ENCODE data around the gene TMEM222.
A peak's percentile ranks its signal among the peaks of the same experiment; 100 is the strongest.

The TMEM222 gene

DNA sequence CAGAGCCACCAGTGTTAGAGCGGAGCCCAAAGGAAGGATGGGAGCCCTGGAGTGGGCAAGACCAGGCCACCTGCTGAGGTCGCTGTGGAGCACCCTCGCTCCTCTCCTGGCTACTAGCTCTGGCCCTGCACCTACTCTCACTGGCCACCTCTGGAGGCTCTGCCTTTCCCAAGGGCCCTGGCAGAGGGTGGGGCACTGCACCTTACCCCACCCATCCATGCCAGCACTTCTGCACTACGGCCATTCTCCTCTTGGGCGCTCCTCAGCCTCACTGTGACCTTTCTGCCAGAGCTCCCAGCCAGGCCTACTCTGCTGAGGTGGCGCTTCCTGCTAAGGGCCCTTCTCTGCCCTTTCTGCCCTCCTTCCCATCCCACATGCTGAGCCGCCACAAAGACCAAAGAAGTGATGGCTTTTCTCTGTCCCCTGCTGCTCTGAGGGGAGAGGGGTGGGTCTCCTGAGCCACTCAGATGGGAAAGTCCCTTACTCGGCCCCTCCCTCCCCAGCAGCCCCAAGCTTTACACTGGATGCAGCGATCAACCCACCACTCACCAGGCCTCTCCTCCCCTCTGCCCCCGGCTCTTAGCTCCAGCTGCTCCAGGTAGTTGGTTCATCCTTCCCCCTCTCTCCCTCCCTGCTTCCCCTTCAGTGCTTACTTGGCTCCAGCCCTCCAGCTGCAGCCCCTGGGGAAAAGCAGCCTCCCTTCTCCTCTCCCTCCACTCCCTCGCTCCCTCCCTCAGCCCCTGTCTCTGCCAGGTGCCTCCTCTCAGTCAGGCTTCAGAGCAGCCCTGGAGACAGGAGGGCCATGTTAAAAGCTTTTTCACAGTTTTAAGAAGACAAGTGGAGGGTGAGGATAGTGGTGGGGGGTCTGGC lies 14.8 kb upstream of the TMEM222 start:
- DNase-seq: no peak

DNA sequence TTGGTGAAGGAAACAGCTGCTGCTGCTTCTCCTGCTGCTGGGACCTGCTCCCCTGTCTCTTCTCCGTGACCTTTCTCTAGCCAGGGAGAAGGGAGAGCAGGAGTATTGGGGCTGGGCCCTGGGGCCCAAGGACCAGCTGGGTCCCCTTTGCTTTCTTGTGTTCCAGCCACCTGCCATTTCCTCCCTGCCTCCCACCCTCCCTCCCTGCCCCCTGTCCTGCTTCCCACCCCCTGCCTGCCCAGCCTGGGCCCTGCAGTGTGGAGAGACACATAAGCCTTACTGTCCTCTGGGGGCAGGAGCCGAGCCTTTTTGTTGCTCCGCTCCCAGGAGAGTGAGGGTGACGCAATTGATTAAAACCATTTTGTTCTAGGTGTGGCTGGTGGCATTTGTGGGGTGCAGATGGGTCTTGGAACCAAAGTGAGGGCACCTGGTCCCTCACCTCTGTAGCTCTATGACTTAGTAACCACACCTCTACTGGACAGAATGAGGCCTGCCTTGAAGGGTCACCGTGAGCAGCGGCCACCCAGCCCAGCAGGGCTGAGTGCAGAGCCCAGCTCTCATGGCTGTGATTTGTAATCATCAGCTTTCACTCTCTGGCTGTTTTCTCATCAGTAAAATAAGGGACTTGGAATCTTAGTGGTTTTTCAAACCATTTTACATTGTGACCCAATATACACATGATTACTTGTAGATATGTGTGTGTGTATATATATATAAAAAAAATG lies 13.9 kb upstream of the TMEM222 start:
- DNase-seq: no peak

DNA sequence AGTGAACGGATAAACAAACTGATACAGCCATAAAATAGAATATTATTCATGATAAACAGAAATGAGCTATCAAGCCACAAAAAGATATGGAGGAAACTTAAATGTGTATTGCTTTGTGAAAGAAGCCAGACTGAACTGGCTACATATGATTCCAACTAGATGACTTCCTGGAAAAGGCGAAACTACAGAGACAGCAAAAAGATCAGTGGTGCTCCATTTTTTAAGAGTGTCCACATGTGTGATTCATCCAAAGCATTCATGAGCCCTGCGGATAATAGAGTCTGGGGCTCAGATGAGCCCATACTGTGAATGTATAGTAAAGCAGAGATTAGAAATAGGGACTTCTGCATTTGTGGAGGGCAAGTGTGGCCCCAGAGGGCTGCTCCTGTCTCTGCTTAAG lies 7.8 kb upstream of the TMEM222 start:
- DNase-seq: no peak

DNA sequence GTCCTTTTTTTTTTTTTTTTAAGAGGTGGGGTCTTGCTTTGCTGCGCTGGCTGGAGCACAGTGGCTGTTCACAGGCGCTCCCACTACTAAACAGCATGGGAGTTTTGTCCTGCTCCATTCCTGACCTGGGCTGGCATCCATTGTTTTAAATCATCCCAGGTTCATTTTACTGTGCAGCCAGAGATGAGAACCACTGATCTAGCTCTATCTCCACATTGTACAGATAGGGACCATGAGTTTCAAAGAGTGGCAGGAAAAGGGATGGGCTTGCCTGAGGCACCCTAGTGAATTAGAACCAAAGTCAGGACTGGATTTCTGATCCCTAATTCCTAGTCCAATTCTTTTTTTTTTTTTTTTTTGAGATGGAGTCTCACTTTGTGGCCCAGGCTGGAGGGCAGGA lies 7.2 kb upstream of the TMEM222 start:
- DNase-seq: no peak

DNA sequence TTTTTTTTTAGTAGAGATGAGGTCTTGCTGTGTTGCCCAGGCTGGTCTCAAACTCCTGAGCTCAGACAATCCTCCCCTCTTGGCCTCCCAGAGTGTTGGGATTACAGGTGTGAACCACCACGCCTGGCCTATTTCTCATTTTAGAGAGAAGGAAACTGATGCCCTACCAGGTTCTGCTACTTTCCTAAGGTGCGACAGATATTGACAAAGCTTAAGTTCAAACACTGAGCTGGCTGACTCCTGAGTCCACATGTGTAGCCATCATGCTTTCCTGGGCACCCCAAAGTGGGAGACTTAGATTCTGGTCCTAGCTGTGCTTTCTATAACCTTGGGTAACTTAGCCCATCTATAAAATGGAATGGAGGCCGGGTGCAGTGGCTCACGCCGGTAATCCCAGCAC lies 5.1 kb upstream of the TMEM222 start:
- DNase-seq: no peak

DNA sequence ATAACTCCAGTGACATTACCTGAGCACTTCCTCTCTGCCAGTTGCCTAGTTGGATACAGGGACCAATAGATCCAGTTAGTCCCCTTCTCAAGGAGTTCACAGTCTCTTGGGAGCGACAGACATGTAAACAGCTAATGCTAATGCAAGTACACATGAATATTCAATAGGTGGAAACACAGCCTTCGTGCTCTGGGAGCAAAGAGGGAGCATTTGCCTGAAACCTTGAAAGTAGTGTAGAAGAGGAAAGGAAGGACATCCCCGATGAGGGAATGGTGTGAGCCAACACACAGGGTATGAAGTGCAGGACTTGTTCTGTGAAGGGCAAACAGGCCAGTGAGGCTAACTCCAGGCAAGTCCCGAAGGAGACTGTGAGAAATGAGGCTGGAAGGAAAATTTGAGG lies 3.8 kb upstream of the TMEM222 start:
- DNase-seq: no peak

DNA sequence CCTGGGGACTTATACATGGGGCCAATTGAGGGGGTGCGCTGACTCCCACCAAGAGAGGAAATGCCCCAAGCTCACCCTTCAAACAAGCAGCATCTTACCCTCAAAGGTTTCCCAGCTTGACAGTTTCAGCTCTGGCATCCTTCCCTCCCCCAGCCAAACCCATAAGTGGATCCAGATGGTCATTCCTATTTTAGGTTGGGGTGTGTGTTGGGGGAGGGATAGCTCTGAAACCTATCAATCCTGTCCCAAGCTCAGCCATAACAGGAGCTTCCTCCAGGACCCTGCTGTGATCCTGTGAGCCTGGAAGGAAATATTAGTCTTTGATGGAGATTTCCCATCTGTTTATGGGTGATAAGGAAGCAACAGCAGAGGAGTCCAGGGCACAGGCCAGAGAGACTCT lies 3.4 kb upstream of the TMEM222 start:
- no peak for DNase-seq

DNA sequence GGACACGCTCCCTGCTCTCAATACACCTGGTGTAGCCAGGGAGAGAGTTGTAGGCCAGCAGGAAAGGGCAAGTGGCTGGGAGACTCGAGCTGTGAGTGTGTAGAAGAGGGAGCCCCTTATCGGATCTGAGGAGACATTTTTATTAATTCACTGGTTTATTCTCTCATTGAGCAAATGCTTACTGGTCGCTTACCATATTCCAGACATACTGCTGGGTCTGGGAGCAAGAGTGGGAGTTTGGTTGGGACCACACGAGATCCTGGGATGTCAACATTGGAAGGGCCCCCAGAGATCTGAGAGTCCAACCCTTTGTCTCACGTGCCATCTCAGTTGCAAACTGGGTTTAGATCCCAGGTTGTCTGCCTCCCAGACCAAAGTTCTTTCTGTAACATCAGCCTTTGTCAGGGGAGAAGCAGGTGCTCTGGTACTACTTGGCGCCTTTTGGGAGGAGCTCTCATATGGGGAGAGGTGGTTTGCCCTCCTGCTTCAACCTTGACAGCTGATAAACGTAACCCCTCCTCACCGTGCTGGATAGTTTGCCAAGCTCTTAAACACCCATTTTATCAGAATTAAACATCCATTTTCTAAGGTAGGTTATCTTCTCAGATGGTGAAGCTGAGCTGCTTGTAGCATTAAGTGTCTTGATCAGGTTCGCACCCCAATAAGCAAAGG lies 742 bp downstream of the TMEM222 start:
- no peak for DNase-seq

DNA sequence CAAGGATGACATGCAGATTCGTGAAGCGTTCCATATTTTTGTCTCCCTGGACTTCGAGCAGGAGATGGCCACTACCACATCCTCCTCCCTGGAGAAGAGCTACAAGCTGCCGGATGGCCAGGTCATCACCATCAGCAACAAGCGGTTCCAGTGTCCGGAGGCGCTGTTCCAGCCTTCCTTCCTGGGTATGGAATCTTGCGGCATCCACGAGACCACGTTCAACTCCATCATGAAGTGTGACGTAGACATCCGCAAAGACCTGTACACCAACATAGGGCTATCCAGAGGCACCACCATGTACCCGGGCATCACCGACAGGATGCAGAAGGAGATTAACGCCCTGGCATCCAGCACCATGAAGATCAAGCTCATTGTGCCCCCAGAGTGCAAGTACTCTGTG lies 3.3 kb downstream of the TMEM222 start:
- no peak for DNase-seq

DNA sequence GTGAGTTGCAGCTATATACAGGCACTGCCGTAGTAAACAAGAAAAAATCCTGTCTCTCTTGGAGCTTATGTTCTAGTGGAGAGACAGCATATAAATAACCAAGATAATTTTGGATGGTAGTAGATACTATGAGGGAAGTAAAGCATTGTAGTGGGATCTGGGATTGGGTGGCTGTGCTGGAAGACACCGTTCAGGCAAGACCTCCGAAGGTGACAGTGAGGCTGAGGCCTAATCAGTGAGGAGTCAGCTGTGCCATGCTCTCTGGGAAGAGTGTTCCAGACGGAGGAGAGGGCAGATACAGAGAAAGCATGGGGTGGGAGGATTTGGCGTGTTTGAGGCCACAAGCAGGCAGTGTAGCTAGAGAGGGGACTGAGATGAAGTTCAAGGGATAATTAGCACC lies 6.0 kb downstream of the TMEM222 start:
- no peak for DNase-seq

DNA sequence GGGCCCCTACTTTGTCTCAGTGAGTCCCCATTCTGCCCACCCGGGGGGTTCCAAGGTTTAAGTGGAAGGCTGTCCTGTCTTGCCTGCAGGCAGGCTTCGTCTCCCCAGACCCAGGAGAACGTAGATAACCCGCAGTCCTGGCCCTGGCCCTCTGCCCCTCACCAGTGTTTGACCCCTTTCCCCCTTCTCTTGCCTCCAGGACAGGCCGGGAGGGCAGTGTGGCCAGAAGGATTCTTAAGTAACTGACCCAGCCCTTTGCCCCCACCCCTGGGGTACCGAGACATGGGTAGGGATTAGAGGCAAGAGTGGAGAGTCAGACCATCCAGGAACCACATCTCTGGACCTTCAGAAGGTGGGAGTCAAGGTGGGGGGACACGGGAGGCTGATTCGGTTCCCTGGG lies 8.8 kb downstream of the TMEM222 start:
- DNase-seq: no peak

DNA sequence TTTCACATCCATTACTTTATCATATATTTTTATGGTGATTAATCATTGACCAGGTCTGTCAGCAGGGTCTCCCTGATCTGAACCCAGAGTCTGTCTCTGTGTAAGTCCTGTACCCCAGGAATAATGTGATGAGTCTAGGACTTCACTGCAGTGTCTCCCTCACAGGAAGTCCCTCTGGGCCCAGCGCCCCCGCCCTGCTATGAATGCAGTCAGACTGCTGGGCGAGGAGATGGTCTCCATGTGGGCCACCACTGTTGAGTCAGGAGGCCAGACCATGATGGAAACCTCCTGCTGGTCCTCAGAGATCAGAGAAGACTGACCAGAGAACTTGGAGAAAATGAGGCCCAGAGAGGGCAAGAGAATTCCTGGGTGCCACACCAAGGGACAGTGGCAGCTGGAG lies 9.5 kb downstream of the TMEM222 start:
- no peak for DNase-seq

DNA sequence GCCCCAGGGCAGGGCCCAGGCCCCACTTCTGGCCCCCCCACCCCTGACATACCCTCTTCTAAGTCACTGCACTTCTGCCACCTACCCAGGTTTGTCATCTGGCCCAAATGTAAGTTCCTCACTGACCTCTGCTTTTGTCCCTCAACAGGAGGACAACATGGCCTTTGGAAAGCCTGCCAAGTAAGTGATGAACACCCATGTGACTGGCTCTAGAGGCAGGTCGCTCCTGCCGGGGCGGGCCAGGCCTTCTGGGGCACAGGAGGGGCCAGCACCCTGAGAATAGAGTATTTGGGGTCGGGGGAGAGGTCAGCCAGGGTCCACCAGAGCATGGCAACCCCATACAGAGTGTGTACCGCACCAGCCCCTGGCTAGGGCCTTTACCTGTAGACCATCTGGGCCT lies 10.0 kb downstream of the TMEM222 start:
- no peak for DNase-seq

DNA sequence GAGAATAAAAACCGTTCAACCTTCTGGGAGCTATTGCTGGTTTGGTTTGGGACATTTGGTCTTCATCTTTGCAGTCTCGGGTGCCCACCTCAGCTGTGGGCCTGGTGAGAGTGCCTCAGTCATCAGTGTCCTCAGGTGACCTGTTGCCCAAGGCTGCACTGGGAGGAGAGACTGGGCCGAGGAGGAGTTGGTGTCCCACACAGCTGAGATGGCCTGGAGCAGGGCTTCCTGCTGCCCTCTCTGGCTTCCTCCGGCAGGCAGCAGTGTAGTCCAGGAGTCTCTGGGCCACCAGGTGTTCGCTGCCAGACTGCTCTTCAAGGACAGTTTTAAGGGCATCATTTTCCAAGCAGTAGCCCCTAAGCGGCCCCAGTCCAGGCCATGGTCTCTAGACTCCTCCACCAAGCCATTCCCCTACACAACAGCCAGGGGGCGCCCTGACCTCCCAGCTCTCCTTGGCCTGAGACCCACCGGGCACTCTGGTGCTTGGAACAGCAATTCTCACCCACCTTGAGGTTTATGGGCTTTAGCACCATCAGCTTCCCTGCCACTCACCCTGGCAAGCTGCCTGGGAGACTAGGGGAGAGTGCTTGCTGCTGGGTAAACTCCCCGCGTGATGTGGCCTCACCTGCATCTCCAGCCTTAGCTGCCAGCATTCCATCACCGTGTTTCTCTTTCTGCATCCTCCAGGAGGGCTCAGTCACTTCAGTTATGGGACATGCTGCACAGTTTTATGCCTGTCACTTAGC lies 10.7 kb downstream of the TMEM222 start:
- peak; percentile 6 to 28 for DNase-seq

DNA sequence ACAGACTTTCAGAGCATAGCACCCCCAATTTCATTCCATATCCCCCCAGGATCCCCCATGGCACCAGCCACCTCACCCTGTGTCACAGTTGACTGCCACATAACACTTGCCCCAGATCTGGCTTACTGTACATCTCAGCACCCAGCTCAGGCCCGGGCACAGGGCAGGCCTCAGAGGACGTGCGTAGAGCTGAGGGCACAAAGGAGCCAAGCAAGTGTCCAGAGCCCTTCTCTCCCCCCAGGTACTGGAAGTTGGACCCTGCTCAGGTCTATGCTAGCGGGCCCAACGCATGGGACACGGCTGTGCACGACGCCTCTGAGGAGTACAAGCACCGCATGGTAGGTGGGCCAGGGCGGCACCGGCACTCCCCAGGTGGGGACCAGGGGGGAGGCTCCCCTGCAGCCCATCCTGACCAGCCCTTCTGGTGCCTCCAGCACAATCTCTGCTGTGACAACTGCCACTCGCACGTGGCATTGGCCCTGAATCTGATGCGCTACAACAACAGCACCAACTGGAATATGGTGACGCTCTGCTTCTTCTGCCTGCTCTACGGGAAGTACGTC lies 11.8 kb downstream of the TMEM222 start:
- no peak for DNase-seq

DNA sequence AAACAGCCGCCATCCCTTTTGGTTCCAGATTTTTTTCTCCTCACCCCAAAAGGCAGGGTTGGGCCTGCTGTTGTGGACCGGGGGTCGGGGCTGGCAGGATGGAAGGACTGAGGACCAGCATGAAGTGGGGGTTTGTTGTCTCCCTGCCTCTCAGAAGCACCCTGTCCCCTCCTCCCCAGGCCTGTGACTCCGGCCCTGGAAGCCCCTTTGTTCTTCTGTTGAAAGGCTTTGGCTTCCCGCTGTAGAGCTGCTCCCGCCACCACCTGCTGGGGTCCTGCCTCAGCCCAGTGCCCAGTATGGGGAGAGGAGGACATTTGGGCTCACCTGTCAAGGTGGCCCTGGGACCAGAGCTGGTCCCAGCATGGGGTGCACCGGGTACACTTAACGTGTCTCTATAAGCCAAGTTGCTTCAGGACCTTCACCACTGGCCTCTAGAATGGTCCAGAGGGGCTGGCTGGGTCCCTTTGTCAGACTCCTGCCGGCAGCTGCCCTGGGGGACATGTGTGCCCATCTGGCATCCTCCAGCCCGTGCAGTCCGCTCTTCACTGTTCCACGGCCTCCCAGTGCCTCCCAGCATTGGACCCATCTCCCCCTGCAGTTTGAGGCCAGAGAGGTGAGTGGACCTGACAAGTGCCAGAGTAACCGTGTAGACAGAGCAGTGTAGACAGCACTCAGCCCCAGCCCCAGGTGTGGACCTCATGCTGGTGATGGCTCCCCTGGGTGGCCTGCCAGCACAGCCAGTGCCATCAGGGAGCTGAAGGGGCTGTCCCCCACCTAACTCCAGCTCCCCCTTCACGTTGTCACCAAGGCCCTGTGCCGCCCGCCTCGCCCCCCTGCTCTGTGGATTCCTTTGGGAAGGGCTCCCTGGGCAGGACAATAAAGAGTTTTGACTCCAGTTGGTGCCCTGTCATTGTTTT lies 13.8 kb downstream of the TMEM222 start:
- DNase-seq: no peak

DNA sequence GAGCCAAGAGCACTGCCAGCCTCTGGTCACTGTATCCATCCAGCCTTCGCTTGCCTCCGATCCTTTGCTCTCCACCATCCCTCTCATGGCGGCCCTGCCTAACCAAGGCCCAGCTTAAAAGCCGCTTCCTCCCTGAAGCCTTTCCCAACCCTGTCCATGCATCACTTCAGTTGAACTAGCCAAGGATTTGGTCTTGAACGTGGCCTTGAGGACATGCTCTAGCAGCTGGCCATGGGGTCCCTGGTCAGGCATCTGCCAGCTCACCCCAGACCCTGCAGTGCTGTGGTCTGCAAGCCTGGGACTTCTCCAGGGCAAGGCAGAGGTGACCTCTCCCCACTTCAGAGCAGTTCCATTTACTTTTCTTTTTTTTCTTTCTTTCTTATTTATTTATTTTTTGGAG lies 14.8 kb downstream of the TMEM222 start:
- no peak for DNase-seq

DNA sequence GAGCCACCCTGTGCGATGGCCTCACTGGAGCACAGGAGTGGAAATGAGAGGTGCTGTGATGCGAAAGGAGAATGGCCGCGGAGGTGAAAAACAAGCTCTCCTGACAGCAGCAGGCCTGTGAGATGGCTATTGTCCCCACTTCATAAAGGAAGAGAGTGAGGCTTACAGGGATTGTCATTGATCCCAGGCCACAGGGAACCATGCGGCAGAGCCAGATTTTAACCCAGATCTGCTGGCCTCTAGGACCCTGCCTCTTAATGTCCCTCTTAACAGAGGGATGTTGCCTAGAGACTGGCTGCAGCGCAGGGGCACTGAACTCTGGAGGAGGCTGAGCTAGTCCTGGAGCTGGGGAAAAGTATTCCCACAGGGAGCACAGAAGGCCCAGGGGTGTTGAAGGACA lies 16.8 kb downstream of the TMEM222 start:
- DNase-seq: no peak

DNA sequence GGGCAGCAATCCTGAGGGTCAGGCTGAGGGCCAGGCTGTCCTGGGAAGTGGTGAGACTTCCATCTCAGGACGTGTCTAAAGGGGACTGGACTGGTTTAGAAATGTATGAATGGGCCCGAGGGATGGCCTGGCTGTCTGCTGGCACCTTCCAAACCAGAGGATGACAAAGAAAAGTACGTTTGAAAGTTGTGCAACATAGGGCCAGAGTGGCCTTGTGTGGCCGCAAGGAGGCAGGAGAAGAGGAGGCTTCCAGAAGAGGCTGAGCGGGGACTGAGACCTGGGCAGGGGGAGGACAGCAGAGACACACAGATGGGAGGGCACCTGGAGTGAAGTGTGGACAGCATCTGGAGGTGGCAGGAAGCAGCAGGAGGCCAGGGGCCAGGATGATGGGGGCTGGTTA lies 17.2 kb downstream of the TMEM222 start:
- no peak for DNase-seq

DNA sequence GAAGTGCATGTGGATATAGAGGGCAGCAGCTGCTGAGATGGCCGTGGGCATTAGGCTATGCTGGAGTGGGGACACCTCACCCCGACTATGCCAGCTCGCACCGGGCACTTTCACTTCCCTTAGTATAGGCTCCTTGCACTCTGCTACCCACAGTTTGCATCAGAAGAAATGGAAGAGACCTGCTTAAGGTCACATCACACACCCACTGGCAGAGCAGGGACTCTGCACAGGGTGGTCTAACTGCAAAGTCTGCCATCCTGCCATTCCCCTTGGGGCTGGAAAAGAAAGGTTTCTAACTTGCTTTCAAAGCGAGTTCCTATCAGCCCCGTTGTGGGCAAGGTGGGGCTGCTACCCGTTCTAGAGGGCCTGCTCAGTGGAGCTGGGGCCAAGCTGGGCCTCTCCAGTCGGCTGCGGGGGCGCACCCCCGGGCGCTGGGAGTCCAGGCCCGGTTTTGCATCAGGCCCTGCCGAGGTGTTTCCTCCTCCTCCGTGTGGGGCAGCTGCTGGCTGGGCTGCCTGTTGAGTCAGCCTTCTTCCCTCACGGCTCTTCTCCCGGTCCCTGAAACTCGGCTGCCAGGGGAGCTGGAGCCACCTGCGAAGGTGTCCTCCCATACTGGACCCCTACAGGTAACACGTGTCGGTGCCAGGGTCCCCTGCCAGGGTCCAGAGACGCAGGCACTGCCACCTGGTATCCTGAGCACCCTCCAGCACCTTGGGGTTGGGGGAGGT lies 19.7 kb downstream of the TMEM222 start, which contains the start of gene SYTL1:
Gene SYTL1 (plus strand): TSS at position 498 of the 728 bp plus-strand sequence. CDS start 3,313 bp downstream, outside the sequence.
- peak; percentile 25 to 61 for DNase-seq

DNA sequence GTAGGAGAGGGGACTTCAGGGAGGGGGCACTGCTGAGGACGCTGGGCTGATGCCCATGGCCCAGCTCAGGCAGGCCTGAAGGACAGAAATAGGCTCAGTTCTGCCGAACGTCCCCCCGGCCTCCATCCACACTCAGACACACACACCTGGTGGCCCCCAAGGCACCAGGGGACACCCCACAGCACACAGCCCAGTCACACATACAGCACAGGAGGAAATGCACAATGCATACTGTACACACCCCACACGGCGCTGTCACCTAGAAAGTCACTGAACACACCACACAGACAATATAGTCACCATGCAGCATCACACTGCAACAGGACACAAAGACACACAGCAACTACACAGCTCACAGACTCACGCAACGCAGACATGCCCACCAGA lies 20.4 kb downstream of the TMEM222 start:
- no peak for DNase-seq
